ENCODE results near the gene RGS7.

Gene RGS7

GRCh38 chr1:240804475-240804874 is 552.5 kb downstream of the RGS7 start:
- no peak for DNase-seq
- no peak overlapping the region for H3K4me3 ChIP-seq (ENCODE audit: low read depth, low read length)
- no peak for TF ChIP-seq CTCF (IDR thresholded peaks at IDR 0.05; ENCODE audit: low read depth, low read length)
- H3K36me3 ChIP-seq: no peaks in the 10 kb centered on the region
- no peaks in the 10 kb centered on the region for H3K9me3 ChIP-seq (ENCODE audit: severe bottlenecking)
- H3K27me3 ChIP-seq (ENCODE audit: insufficient read depth, low read depth, severe bottlenecking): no peaks in the 10 kb centered on the region
- H3K27ac ChIP-seq: no peak overlapping the region

- H3K27me3 ChIP-seq (ENCODE audit: insufficient read depth, low read depth, severe bottlenecking): no peaks in the 10 kb centered on the region
- no peak overlapping the region for H3K27ac ChIP-seq
- H3K36me3 ChIP-seq: no peaks in the 10 kb centered on the region
- H3K9me3 ChIP-seq (ENCODE audit: severe bottlenecking): no peaks in the 10 kb centered on the region
- H3K4me3 ChIP-seq (ENCODE audit: low read depth, low read length): no peak overlapping the region
- no peak for TF ChIP-seq CTCF (IDR thresholded peaks at IDR 0.05; ENCODE audit: low read depth, low read length)
- DNase-seq: no peak
These were observed 553.9 kb downstream of the RGS7 start for GRCh38 chr1:240803151-240803550.

- Histone ChIP-seq H3K36me3 (no peaks in the 10 kb centered on the region), H3K27me3 (ENCODE audit: insufficient read depth, low read depth, severe bottlenecking) (no peaks in the 10 kb centered on the region), H3K27ac (no peak overlapping the region), H3K9me3 (ENCODE audit: severe bottlenecking) (no peaks in the 10 kb centered on the region), H3K4me3 (ENCODE audit: low read depth, low read length) (no peak overlapping the region)
- TF ChIP-seq CTCF (IDR thresholded peaks at IDR 0.05; ENCODE audit: low read depth, low read length): no peak
- DNase-seq: no peak
These were observed 554.7 kb downstream of the RGS7 start for GRCh38 chr1:240802271-240802670.

GRCh38 chr1:240801442-240801841 is 555.6 kb downstream of the RGS7 start:
- no peaks in the 10 kb centered on the region for H3K36me3 ChIP-seq
- no peak for TF ChIP-seq CTCF (IDR thresholded peaks at IDR 0.05; ENCODE audit: low read depth, low read length)
- no peaks in the 10 kb centered on the region for H3K9me3 ChIP-seq (ENCODE audit: severe bottlenecking)
- no peak for DNase-seq
- H3K27ac ChIP-seq: no peak overlapping the region
- no peak overlapping the region for H3K4me3 ChIP-seq (ENCODE audit: low read depth, low read length)
- H3K27me3 ChIP-seq (ENCODE audit: insufficient read depth, low read depth, severe bottlenecking): no peaks in the 10 kb centered on the region

GRCh38 chr1:240800291-240800690 is 556.7 kb downstream of the RGS7 start:
- no peak for TF ChIP-seq CTCF (IDR thresholded peaks at IDR 0.05; ENCODE audit: low read depth, low read length)
- no peak for DNase-seq
- H3K27me3 ChIP-seq (ENCODE audit: insufficient read depth, low read depth, severe bottlenecking): no peaks in the 10 kb centered on the region
- no peak overlapping the region for H3K4me3 ChIP-seq (ENCODE audit: low read depth, low read length)
- no peak overlapping the region for H3K27ac ChIP-seq
- no peaks in the 10 kb centered on the region for H3K36me3 ChIP-seq
- no peaks in the 10 kb centered on the region for H3K9me3 ChIP-seq (ENCODE audit: severe bottlenecking)

- Histone ChIP-seq H3K4me3 (ENCODE audit: low read depth, low read length) (no peak overlapping the region), H3K9me3 (ENCODE audit: severe bottlenecking) (no peaks in the 10 kb centered on the region), H3K36me3 (no peaks in the 10 kb centered on the region), H3K27me3 (ENCODE audit: insufficient read depth, low read depth, severe bottlenecking) (no peaks in the 10 kb centered on the region), H3K27ac (no peak overlapping the region)
- no peak for TF ChIP-seq CTCF (IDR thresholded peaks at IDR 0.05; ENCODE audit: low read depth, low read length)
- no peak for DNase-seq
These were observed 560.0 kb downstream of the RGS7 start for GRCh38 chr1:240797050-240797449.

All from WERI-Rb-1 (cell line).